ENCODE data around the gene AFF3. TPM values are rescaled to one million over a fixed set of nuclear protein-coding genes. Genes with fewer than 3 reads are reported as not detected.

The AFF3 gene
- total RNA-seq, 1 experiment from 2014 or later, result not detected

DNA sequence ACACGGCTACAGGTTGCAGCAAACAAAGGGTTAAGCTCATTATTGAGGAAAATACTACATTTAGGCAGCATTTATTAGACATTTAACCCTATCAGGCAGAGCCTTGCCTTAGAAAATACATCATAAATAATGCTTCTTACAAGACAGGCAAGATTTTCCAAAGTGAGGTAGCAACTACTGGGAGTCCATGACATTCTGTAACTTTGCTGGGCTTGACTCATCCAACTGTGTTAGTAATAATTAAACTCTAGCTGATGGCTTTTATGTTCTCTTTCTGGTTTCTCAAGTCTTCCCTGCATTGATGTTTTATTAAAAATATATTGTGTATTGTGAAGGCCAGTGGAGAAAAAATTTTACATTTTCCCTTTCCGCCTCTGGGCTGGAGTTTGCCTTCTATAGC, 291.3 kb downstream of the AFF3 start:
- no peak for DNase-seq (ENCODE audit: low spot score)
- intact Hi-C loops (cut with micrococcal nuclease; ENCODE audit: unreplicated experiment), result no loop called here
- ChIA-PET CTCF (no interaction called here), POLR2A (ENCODE audit: low non-redundant PET) (no interaction called here)
- BruUV-seq (replicated peaks), result no TSS peak
- H3K4me1 ChIP-seq (ENCODE audit: insufficient read depth, low read length, poor library complexity, severe bottlenecking), result no peaks in the 10 kb centered on the region
- peaks cover 56% of the 10 kb centered on the region for H3K27me3 ChIP-seq (replicated peaks; ENCODE audit: insufficient read depth, low read depth, low read length, poor library complexity)
- H3K9me3 ChIP-seq (ENCODE audit: low read depth, low read length, poor library complexity, severe bottlenecking), result no peaks in the 10 kb centered on the region
- H3K4me3 ChIP-seq (ENCODE audit: low read depth, low read length, poor library complexity, severe bottlenecking), result no peak overlapping the region
- TF ChIP-seq, protein P1, sequence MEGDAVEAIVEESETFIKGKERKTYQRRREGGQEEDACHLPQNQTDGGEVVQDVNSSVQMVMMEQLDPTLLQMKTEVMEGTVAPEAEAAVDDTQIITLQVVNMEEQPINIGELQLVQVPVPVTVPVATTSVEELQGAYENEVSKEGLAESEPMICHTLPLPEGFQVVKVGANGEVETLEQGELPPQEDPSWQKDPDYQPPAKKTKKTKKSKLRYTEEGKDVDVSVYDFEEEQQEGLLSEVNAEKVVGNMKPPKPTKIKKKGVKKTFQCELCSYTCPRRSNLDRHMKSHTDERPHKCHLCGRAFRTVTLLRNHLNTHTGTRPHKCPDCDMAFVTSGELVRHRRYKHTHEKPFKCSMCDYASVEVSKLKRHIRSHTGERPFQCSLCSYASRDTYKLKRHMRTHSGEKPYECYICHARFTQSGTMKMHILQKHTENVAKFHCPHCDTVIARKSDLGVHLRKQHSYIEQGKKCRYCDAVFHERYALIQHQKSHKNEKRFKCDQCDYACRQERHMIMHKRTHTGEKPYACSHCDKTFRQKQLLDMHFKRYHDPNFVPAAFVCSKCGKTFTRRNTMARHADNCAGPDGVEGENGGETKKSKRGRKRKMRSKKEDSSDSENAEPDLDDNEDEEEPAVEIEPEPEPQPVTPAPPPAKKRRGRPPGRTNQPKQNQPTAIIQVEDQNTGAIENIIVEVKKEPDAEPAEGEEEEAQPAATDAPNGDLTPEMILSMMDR (conservative IDR thresholded peaks at IDR 0.05; ENCODE audit: low read depth, low read length), result no peak
- TF ChIP-seq EZH2 (IDR thresholded peaks at IDR 0.05; ENCODE audit: borderline replicate concordance, low read depth, low read length, poor library complexity, severe bottlenecking), result no peak
- H3K36me3 ChIP-seq (ENCODE audit: insufficient read depth, low read length, poor library complexity, severe bottlenecking), result no peaks in the 10 kb centered on the region
- H3K27ac ChIP-seq (ENCODE audit: low read depth, low read length, poor library complexity, severe bottlenecking), result no peak overlapping the region

DNA sequence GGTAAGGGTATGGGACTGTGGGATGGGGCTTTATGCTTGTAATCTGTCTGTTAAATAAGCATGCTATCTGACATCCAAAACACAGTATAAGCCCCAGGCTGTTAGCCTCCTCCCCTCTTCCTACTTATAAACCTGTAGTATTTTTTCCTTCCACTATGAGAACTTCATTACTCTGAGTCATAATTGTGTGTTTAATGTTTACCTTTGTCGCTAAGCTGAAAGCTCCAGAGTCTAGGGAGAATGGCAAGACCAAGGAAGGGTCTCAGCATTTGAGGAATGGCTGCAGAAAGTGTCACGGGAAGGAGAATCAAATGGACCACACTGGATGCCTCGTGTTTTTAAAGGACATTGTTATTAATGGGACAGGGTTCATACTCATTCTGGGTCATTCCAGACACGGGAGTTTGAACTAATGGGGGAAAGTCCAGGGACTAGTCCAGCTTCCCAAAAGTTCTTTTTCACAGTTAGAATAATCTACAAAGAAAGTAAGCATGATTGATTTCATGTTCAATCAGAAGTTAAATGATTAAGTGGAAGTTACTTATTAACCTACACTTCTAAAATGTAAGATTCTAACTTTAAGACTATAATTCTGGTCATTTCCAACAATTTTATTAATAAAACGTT, 292.2 kb downstream of the AFF3 start:
- H3K4me1 ChIP-seq (ENCODE audit: insufficient read depth, low read length, poor library complexity, severe bottlenecking), result no peaks in the 10 kb centered on the region
- H3K27me3 ChIP-seq (replicated peaks; ENCODE audit: insufficient read depth, low read depth, low read length, poor library complexity), result peaks cover 49% of the 10 kb centered on the region
- TF ChIP-seq EZH2 (IDR thresholded peaks at IDR 0.05; ENCODE audit: borderline replicate concordance, low read depth, low read length, poor library complexity, severe bottlenecking), result no peak
- TF ChIP-seq, protein P1 (conservative IDR thresholded peaks at IDR 0.05; ENCODE audit: low read depth, low read length), result no peak
- intact Hi-C loops (cut with micrococcal nuclease; ENCODE audit: unreplicated experiment), result no loop called here
- H3K4me3 ChIP-seq (ENCODE audit: low read depth, low read length, poor library complexity, severe bottlenecking), result no peak overlapping the region
- no peak overlapping the region for H3K27ac ChIP-seq (ENCODE audit: low read depth, low read length, poor library complexity, severe bottlenecking)
- no peak for DNase-seq (ENCODE audit: low spot score)
- POLR2A ChIA-PET (ENCODE audit: low non-redundant PET), result no interaction called here
- no peaks in the 10 kb centered on the region for H3K9me3 ChIP-seq (ENCODE audit: low read depth, low read length, poor library complexity, severe bottlenecking)
- H3K36me3 ChIP-seq (ENCODE audit: insufficient read depth, low read length, poor library complexity, severe bottlenecking), result no peaks in the 10 kb centered on the region
- BruUV-seq (replicated peaks), result no TSS peak
- CTCF ChIA-PET, result no interaction called here

DNA sequence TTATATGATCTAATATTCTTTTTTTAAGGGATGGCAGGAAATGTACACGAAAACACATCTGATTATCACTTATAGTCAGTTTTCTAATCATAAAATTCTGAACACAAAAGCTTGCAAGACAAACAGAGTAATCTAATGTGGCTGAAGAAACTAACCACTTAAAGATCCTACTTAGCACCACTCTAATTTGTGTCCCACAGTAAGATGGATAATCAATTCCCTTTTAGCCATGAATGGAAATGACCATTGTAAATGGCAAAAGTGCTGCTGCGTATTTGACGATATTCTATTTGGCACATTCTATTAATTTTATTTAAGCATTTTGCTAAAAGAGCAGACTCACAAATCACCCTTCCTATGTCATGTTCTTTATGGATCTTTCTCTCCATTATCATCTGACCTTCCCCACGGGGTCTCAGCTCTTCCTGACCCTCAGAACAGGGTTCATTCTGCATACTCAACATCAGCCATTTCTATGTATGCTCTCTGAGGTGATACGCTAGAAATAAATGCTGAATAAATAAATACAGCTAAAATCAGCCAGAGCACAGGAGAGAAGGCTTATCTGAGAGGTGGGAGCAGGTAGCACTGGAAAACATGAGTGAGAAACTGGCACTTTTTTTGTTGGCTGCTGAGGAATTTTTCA, 295.8 kb downstream of the AFF3 start:
- H3K36me3 ChIP-seq (ENCODE audit: insufficient read depth, low read length, poor library complexity, severe bottlenecking), result no peaks in the 10 kb centered on the region
- H3K27ac ChIP-seq (ENCODE audit: low read depth, low read length, poor library complexity, severe bottlenecking), result no peak overlapping the region
- intact Hi-C loops (cut with micrococcal nuclease; ENCODE audit: unreplicated experiment), result no loop called here
- H3K4me3 ChIP-seq (ENCODE audit: low read depth, low read length, poor library complexity, severe bottlenecking), result no peak overlapping the region
- no peak for DNase-seq (ENCODE audit: low spot score)
- no TSS peak for BruUV-seq (replicated peaks)
- CTCF ChIA-PET, result no interaction called here
- POLR2A ChIA-PET (ENCODE audit: low non-redundant PET), result no interaction called here
- H3K27me3 ChIP-seq (replicated peaks; ENCODE audit: insufficient read depth, low read depth, low read length, poor library complexity), result peaks cover 43% of the 10 kb centered on the region
- no peak for TF ChIP-seq EZH2 (IDR thresholded peaks at IDR 0.05; ENCODE audit: borderline replicate concordance, low read depth, low read length, poor library complexity, severe bottlenecking)
- TF ChIP-seq, protein P1 (conservative IDR thresholded peaks at IDR 0.05; ENCODE audit: low read depth, low read length), result no peak
- H3K4me1 ChIP-seq (ENCODE audit: insufficient read depth, low read length, poor library complexity, severe bottlenecking), result no peaks in the 10 kb centered on the region
- H3K9me3 ChIP-seq (ENCODE audit: low read depth, low read length, poor library complexity, severe bottlenecking), result no peaks in the 10 kb centered on the region

Data from A673 (cell line).